HCT116 (cell line): ENCODE data around the gene MCFD2. TPM values are rescaled to one million over a fixed set of nuclear protein-coding genes. Genes with fewer than 3 reads are reported as not detected.
A peak's percentile ranks its signal among the peaks of the same experiment; 100 is the strongest.

Source experiments
- ATAC-seq: fragments of 200-7000 bp; cut with Tn5 transposase; 2 replicates; pipeline ENCODE4 v1.9.1; 2020; ENCODE audit warnings: mild to moderate bottlenecking, moderate library complexity
- BruUV-seq: library from RNA; stranded (reverse); fragments of 400-500 nt; replicated peaks from 2 replicates; lab custom pipeline; 2021; lab: Mats Ljungman, UMichigan
- CTCF ChIA-PET: fragments of 300-600 bp; sonication (Branson Sonifier 250); formaldehyde crosslinking; loops from one replicate; lab custom pipeline; 2021; ENCODE audit warnings: antibody characterized with exemption; lab: Charles Lee
- POLR2A ChIA-PET: fragments of 300-600, 350-600 bp; sonication (Branson Sonifier 250); formaldehyde crosslinking; loops from one replicate; lab custom pipeline; 2021; ENCODE audit warnings: antibody characterized with exemption; lab: Charles Lee
- RAD21 ChIA-PET, 2 experiments: fragments of 300-600 bp; sonication (Branson Sonifier 250); formaldehyde crosslinking; loops; one replicate each; lab custom pipeline; 2023; ENCODE audit warnings: low total read pairs in 2 of 2; ENCODE audit not compliant: uncharacterized antibody in 2 of 2, unreplicated experiment in 2 of 2, low non-redundant PET in 1 of 2; lab: Charles Lee
- DNase-seq: peaks from one replicate; pipeline ENCODE4 v3.0.0-alpha.2; 2010; ENCODE audit warnings: low read depth, low spot score
- H2AFZ ChIP-seq: fragments of 200-600 bp; shearing (Covaris generic), sonication (generic); 2 replicates; pipeline ENCODE4 v1.6.1; 2017; ENCODE audit warnings: low read depth, mixed run types, mixed read lengths, antibody characterized with exemption, low read length; ENCODE audit not compliant: poor library complexity, severe bottlenecking
- H3K27ac ChIP-seq: 2 replicates; pipeline ENCODE4 v1.5.1; 2012; ENCODE audit warnings: low read depth, low read length
- H3K27me3 ChIP-seq: fragments of 200-600 bp; sonication (generic); 2 replicates; pipeline ENCODE4 v1.6.1; 2016; ENCODE audit warnings: mixed run types, low read length, mixed read lengths; ENCODE audit not compliant: insufficient read depth
- H3K36me3 ChIP-seq, 2 experiments: fragments of 200-500 bp in 1 of 2; fragments of 200-600 bp in 1 of 2; sonication (Bioruptor generic) in 1 of 2; sonication (generic) in 1 of 2; 2 replicates each; pipeline versions ENCODE4 v1.5.1 to v1.6.1; 2014 to 2016; ENCODE audit warnings: low read length in 2 of 2, inconsistent platforms in 1 of 2, mixed read lengths in 1 of 2, mixed run types in 1 of 2; ENCODE audit not compliant: insufficient read depth in 2 of 2, control insufficient read depth in 1 of 2
- H3K4me1 ChIP-seq, 2 experiments: fragments of 200-600 bp in 1 of 2; sonication (generic) in 1 of 2; 2 replicates each; pipeline versions ENCODE4 v1.5.1 to v1.6.1; 2012 to 2017; ENCODE audit warnings: low read length in 2 of 2, inconsistent platforms in 1 of 2, mild to moderate bottlenecking in 1 of 2, mixed read lengths in 1 of 2, mixed run types in 1 of 2, moderate library complexity in 1 of 2; ENCODE audit not compliant: insufficient read depth in 2 of 2, control insufficient read depth in 1 of 2
- H3K4me2 ChIP-seq: fragments of 200-600 bp; sonication (generic); 2 replicates; pipeline ENCODE4 v1.6.1; 2017; ENCODE audit warnings: mixed run types, low read length, mixed read lengths
- H3K4me3 ChIP-seq, 2 experiments: fragments of 200-600 bp in 1 of 2; sonication (generic) in 1 of 2; replicated peaks in 1 of 2; 2 replicates each; pipeline ENCODE4 v1.5.1; 2011 to 2016; ENCODE audit warnings: low read length in 2 of 2, control low read depth in 1 of 2, low read depth in 1 of 2, mild to moderate bottlenecking in 1 of 2, mixed read lengths in 1 of 2, mixed run types in 1 of 2
- H3K79me2 ChIP-seq: fragments of 200-600 bp; sonication (generic); 2 replicates; pipeline ENCODE4 v1.6.1; 2017; ENCODE audit warnings: mild to moderate bottlenecking, mixed run types, low read length, moderate library complexity, mixed read lengths; ENCODE audit not compliant: insufficient read depth
- H3K9ac ChIP-seq: fragments of 200-600 bp; sonication (generic); 2 replicates; pipeline ENCODE4 v1.6.1; 2016; ENCODE audit warnings: low read length, mixed read lengths
- H3K9me2 ChIP-seq: fragments of 200-600 bp; sonication (generic), shearing (Covaris generic); 2 replicates; pipeline ENCODE4 v1.6.1; 2017; ENCODE audit warnings: mixed run types, mild to moderate bottlenecking, moderate library complexity; ENCODE audit not compliant: insufficient read depth
- H3K9me3 ChIP-seq, 2 experiments: fragments of 200-500 bp in 1 of 2; fragments of 200-600 bp in 1 of 2; sonication (Bioruptor generic) in 1 of 2; sonication (generic) in 1 of 2; 2 replicates each; pipeline ENCODE4 v1.6.1; 2014 to 2017; ENCODE audit warnings: low read length in 2 of 2, mixed read lengths in 2 of 2, inconsistent platforms in 1 of 2, low read depth in 1 of 2, mild to moderate bottlenecking in 1 of 2, mixed run types in 1 of 2, moderate library complexity in 1 of 2; ENCODE audit not compliant: control insufficient read depth in 1 of 2, insufficient read depth in 1 of 2
- H4K20me1 ChIP-seq: fragments of 200-600 bp; sonication (generic), shearing (Covaris generic); 2 replicates; pipeline ENCODE4 v1.6.1; 2017; ENCODE audit warnings: mixed run types, mild to moderate bottlenecking, moderate library complexity; ENCODE audit not compliant: insufficient read depth
- CBX3 ChIP-seq: IDR thresholded peaks from 2 replicates; pipeline ENCODE4 v1.6.1; 2012; ENCODE audit warnings: low read depth
- CEBPB ChIP-seq: IDR thresholded peaks from 2 replicates; pipeline ENCODE4 v1.6.1; 2012; ENCODE audit warnings: low read depth
- CTCF ChIP-seq, 3 experiments: fragments of 200-600 bp in 1 of 3; sonication (generic) in 1 of 3; IDR thresholded peaks in 2 of 3; conservative IDR thresholded peaks in 1 of 3; 2 replicates each; pipeline ENCODE4 v1.5.1; 2012 to 2017; ENCODE audit warnings: low read depth in 2 of 3, low read length in 2 of 3, antibody characterized with exemption in 1 of 3, borderline replicate concordance in 1 of 3, control low read depth in 1 of 3, mild to moderate bottlenecking in 1 of 3, mixed read lengths in 1 of 3, mixed run types in 1 of 3, moderate library complexity in 1 of 3; ENCODE audit not compliant: insufficient read depth in 1 of 3
- ELF1 ChIP-seq: IDR thresholded peaks from 2 replicates; pipeline ENCODE4 v1.6.1; 2012; ENCODE audit warnings: low read depth, borderline replicate concordance
- FOSL1 ChIP-seq: IDR thresholded peaks from 2 replicates; pipeline ENCODE4 v1.6.1; 2012; ENCODE audit warnings: low read depth
- JUND ChIP-seq: IDR thresholded peaks from 2 replicates; pipeline ENCODE4 v1.6.1; 2012
- MAX ChIP-seq: IDR thresholded peaks from 2 replicates; pipeline ENCODE4 v1.6.1; 2012
- RAD21 ChIP-seq: IDR thresholded peaks from 2 replicates; pipeline ENCODE4 v1.6.1; 2012; ENCODE audit warnings: low read depth, mild to moderate bottlenecking
- SRF ChIP-seq: IDR thresholded peaks from 2 replicates; pipeline ENCODE4 v1.6.1; 2012; ENCODE audit warnings: low read depth
- YY1 ChIP-seq: IDR thresholded peaks from 2 replicates; pipeline ENCODE4 v1.6.1; 2011; ENCODE audit warnings: low read length, low read depth, moderate library complexity, mild to moderate bottlenecking; ENCODE audit not compliant: insufficient replicate concordance; ENCODE audit errors: extremely low read depth
- ZNF274 ChIP-seq: fragments of 200-500 bp; sonication (Bioruptor generic); IDR thresholded peaks from 2 replicates; pipeline ENCODE4 v1.6.1; 2014; ENCODE audit warnings: mild to moderate bottlenecking, low read depth, low read length, inconsistent platforms
- intact Hi-C: fragments of 100-400 bp; cut with micrococcal nuclease; formaldehyde crosslinking; loops from 2 replicates; pipeline ENCODE4 v1.10.0; 2022
- total RNA-seq: library from RNA; stranded (reverse); gene quantifications from one replicate; pipeline ENCODE4 v1.2.1, GENCODE V29; 2021; ENCODE audit not compliant: unreplicated experiment

The MCFD2 gene
- total RNA-seq, 1 experiment from 2014 or later = 73.9 TPM

- ATAC-seq (peak; percentile 32), DNase-seq (no peak)
- H3K4me2 ChIP-seq = peak overlapping the region; percentile 75
- TF ChIP-seq ELF1 = no peak
- TF ChIP-seq ZNF274 = no peak
- TF ChIP-seq CBX3 = no peak
- no peak for TF ChIP-seq RAD21
- TF ChIP-seq YY1 = no peak
- TF ChIP-seq JUND = no peak
- no peak for TF ChIP-seq SRF
- TF ChIP-seq CEBPB = no peak
- TF ChIP-seq MAX = no peak
- no peak for TF ChIP-seq FOSL1
- no peak for TF ChIP-seq CTCF (IDR thresholded peaks at IDR 0.05 in 2 of 3, conservative IDR thresholded peaks at IDR 0.05 in 1 of 3; ENCODE audit: borderline replicate concordance in 1 of 3, insufficient read depth in 1 of 3, low read depth in 2 of 3, low read length in 2 of 3)
- H3K4me3 ChIP-seq = peak overlapping the region in 1 of 2 experiments; percentile 42; a peak in 1 of 4 replicates
- H3K36me3 ChIP-seq = no peaks in the 10 kb centered on the region
- H2AFZ ChIP-seq = peak overlapping the region; percentile 72
- RAD21 ChIA-PET = no interaction called here
- no TSS peak for BruUV-seq
- CTCF ChIA-PET = interaction anchor here (1.3 kb wide), 1 partner anchor 434 kb away, joined by 5 read pairs; no protein-coding TSS in a partner anchor
- H3K79me2 ChIP-seq = no peaks in the 10 kb centered on the region
- H3K4me1 ChIP-seq = peaks cover 5 to 24% of the 10 kb centered on the region in 2 experiments; a peak in 3 of 4 replicates
- no peak overlapping the region for H3K27ac ChIP-seq
- intact Hi-C loops = loop anchor here (2.0 to 5.0 kb wide), 3 partner anchors 231 to 878 kb away; no protein-coding TSS in a partner anchor
- H3K27me3 ChIP-seq = no peaks in the 10 kb centered on the region
- no peaks in the 10 kb centered on the region for H3K9me3 ChIP-seq
- POLR2A ChIA-PET = no interaction called here
- H3K9me2 ChIP-seq = no peaks in the 10 kb centered on the region
- no peaks in the 10 kb centered on the region for H4K20me1 ChIP-seq
- no peak overlapping the region for H3K9ac ChIP-seq
These were observed 27.1 kb downstream of the MCFD2 start for GRCh38 chr2:46888421-46888952.
